HTR-8/SVneo (cell line): Measurements from ENCODE around the gene CBFB.

Experiments used
- DNase-seq: peaks from one replicate; pipeline ENCODE4 v3.0.0; 2011; ENCODE audit warnings: low spot score, mixed read lengths; ENCODE audit not compliant: insufficient read length
- FAIRE-seq: peaks from 2 replicates; lab custom pipeline; 2011; peaks lifted over from hg19 to GRCh38; lab: Jason Lieb, UNC

The CBFB gene

GRCh38 chr16:67016143-67016542 lies 12.8 kb upstream of the CBFB start:
- FAIRE-seq: no peak
- no peak for DNase-seq

GRCh38 chr16:67016681-67017420 lies 12.1 kb upstream of the CBFB start:
- DNase-seq (no peak), FAIRE-seq (no peak)

- no peak for DNase-seq
- no peak for FAIRE-seq
Measured at GRCh38 chr16:67017421-67017750, 11.6 kb upstream of the CBFB start.

GRCh38 chr16:67017810-67018488 lies 11.0 kb upstream of the CBFB start:
- peak; percentile 95 for DNase-seq
- peak; percentile 100 for FAIRE-seq

- DNase-seq: no peak
- peak; percentile 64 for FAIRE-seq
Measured at GRCh38 chr16:67019171-67019570, 9.8 kb upstream of the CBFB start.

GRCh38 chr16:67021321-67021720 lies 7.6 kb upstream of the CBFB start:
- DNase-seq: no peak
- no peak for FAIRE-seq

GRCh38 chr16:67022531-67023214 lies 6.3 kb upstream of the CBFB start:
- no peak for FAIRE-seq

GRCh38 chr16:67023689-67024088 lies 5.3 kb upstream of the CBFB start:
- no peak for FAIRE-seq

More at GRCh38 chr16:67022531-67023214, 6.3 kb upstream of the CBFB start:
- no peak for DNase-seq

GRCh38 chr16:67024384-67025209 lies 4.4 kb upstream of the CBFB start:
- no peak for FAIRE-seq
- DNase-seq: no peak

More at GRCh38 chr16:67023689-67024088, 5.3 kb upstream of the CBFB start:
- DNase-seq: no peak

- DNase-seq (no peak), FAIRE-seq (no peak)
Measured at GRCh38 chr16:67025210-67025550, 3.8 kb upstream of the CBFB start.

GRCh38 chr16:67026570-67026969 lies 2.4 kb upstream of the CBFB start:
- no peak for FAIRE-seq
- no peak for DNase-seq

- FAIRE-seq: no peak
Measured at GRCh38 chr16:67027046-67027445, 1.9 kb upstream of the CBFB start.

GRCh38 chr16:67028167-67028695 lies 718 bp upstream of the CBFB start:
- FAIRE-seq (no peak), DNase-seq (no peak)

More at GRCh38 chr16:67027046-67027445, 1.9 kb upstream of the CBFB start:
- DNase-seq: no peak

- DNase-seq (no peak), FAIRE-seq (no peak)
Measured at GRCh38 chr16:67029254-67030096, 526 bp downstream of the CBFB start.

GRCh38 chr16:67030221-67030962 lies 1.4 kb downstream of the CBFB start:
- DNase-seq (no peak), FAIRE-seq (no peak)

GRCh38 chr16:67034487-67034886 lies 5.5 kb downstream of the CBFB start:
- peak; percentile 28 for FAIRE-seq
- DNase-seq: no peak

- no peak for FAIRE-seq
- no peak for DNase-seq
Measured at GRCh38 chr16:67035364-67035763, 6.4 kb downstream of the CBFB start.

- DNase-seq (no peak), FAIRE-seq (no peak)
Measured at GRCh38 chr16:67036323-67036741, 7.4 kb downstream of the CBFB start.
